HPDE6-E6E7 (cell line): ENCODE measurements around the gene GARRE1.

Experiments
- DNase-seq: peaks from one replicate; pipeline ENCODE4 v3.0.0; 2011; ENCODE audit warnings: missing footprints; ENCODE audit errors: extremely low spot score

GARRE1 gene

GRCh38 chr19:34288381-34288780 lies 34.0 kb downstream of the GARRE1 start:
- no peak for DNase-seq

DNA sequence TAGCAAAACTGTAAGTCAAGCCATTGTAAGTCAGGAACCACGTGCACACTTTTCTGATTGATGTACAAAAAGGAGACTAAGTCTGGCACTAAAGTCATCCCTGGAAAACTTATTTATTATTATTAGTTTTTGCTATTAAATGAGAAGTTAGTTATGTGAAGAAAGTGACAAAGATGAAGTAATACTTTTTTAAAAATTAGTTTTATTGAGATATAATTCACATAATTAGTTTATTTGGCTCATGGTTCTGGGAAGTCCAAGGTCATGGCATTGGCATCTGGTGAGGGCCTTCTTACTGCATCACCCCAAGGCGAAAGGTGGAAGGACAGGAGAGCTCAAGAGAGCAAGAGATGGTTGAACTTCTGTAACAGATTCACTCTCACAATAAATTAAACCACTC lies 36.9 kb downstream of the GARRE1 start:
- DNase-seq, result no peak

DNA sequence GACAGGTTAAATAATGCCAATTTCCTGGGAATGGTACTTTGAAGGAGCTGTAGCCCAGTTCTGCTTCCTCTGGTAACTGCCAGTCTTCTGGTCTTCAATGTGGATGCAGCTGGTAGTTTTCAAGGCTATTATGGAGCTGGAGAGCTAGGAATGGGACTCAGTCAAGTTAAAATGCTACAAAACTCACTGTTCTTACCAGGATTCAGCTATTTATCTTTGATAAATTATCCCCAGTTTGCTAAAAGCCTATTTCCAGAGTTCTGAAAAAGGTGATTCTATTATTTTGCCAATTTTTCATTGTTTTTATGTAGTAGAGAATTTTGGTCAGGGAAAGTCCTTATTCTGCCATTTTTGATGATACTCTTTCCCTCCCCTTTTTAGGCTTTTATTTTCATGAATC lies 40.7 kb downstream of the GARRE1 start:
- DNase-seq, result no peak

- DNase-seq, result no peak
Measured at GRCh38 chr19:34298891-34299520, 44.7 kb downstream of the GARRE1 start.

DNA sequence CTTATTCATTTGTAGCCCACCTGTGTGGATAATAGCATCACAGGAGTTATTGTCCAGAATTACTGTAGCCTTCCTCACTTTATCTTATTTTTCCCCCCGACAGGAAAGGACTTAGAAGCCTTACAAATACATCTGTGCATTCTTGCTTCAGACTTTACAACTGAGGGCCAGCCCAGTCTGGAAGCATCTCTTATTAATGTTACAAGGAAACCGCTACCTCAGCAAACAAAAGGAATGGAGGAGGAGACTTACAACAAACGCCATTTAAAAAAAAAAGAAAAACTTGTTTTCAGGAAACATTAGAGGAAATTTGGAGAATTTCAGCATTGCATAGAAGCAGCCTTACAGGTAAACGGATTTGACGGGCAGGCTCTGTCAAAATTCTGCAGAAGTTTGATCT lies 45.2 kb downstream of the GARRE1 start:
- DNase-seq, result no peak

DNA sequence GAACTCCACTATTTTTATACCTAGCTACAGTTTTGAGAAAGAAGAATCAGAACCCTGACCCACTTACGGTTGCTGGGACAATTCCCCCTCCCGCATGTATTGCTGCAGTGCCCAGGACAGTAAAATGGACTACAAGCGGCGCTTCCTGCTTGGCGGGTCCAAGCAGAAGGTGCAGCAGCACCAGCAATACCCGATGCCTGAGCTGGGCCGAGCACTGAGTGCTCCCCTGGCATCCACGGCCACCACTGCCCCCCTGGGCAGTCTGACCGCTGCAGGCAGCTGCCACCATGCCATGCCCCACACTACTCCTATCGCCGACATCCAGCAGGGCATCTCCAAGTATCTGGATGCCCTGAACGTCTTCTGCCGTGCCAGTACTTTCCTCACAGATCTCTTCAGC lies 46.0 kb downstream of the GARRE1 start:
- no peak for DNase-seq

- no peak for DNase-seq
Measured at GRCh38 chr19:34300962-34301361, 46.6 kb downstream of the GARRE1 start.
